OCI-LY1 (cell line): ENCODE results near the gene SUSD6.

ENCODE experiments used
- EZH2 ChIP-seq: fragments of 200-600 bp; sonication (generic), shearing (Covaris generic); IDR thresholded peaks from 2 replicates; pipeline ENCODE4 v1.8.0; 2017; ENCODE audit warnings: borderline replicate concordance, mixed run types, mild to moderate bottlenecking, antibody characterized with exemption, low read length, moderate library complexity, mixed read lengths
- TF ChIP-seq, protein P1 (sequence below): fragments of 200-600 bp; sonication (generic), shearing (Covaris generic); IDR thresholded peaks from 2 replicates; pipeline ENCODE4 v1.5.1; 2017; ENCODE audit warnings: mild to moderate bottlenecking, antibody characterized with exemption, low read length, moderate library complexity, mixed read lengths

DNA sequence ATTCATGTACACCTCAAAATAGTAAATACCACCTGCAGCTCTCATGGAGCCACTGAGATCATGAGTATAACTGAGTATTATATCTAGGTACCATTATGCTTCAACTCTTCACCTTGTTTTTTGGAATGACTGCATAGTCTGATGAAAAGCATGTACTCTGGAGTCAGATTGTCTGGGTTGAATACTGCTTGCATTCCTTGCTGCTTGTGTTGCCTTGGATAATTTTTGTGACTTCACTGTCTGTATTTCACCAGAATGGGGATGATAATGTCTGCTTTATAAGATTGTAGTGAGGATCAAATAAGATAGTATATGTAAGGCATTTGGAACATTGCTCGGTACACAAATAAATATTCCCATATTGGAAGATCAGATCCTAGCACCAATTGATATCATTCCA is 54.2 kb downstream of the SUSD6 start:
- no peak for TF ChIP-seq EZH2
- TF ChIP-seq, protein P1, sequence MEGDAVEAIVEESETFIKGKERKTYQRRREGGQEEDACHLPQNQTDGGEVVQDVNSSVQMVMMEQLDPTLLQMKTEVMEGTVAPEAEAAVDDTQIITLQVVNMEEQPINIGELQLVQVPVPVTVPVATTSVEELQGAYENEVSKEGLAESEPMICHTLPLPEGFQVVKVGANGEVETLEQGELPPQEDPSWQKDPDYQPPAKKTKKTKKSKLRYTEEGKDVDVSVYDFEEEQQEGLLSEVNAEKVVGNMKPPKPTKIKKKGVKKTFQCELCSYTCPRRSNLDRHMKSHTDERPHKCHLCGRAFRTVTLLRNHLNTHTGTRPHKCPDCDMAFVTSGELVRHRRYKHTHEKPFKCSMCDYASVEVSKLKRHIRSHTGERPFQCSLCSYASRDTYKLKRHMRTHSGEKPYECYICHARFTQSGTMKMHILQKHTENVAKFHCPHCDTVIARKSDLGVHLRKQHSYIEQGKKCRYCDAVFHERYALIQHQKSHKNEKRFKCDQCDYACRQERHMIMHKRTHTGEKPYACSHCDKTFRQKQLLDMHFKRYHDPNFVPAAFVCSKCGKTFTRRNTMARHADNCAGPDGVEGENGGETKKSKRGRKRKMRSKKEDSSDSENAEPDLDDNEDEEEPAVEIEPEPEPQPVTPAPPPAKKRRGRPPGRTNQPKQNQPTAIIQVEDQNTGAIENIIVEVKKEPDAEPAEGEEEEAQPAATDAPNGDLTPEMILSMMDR = no peak
